NCI-H146 treated with DMSO at 0.1 percent for 48 hours (cell line): ENCODE data around the gene ADGRG6.

Source experiments
- DNase-seq: peaks from one replicate; lab custom pipeline; 2025; ENCODE audit not compliant: unreplicated experiment; lab: John Stamatoyannopoulos, UW

The ADGRG6 gene

GRCh38 chr6:142320366-142320765 lies 18.6 kb downstream of the ADGRG6 start:
- DNase-seq = no peak

DNA sequence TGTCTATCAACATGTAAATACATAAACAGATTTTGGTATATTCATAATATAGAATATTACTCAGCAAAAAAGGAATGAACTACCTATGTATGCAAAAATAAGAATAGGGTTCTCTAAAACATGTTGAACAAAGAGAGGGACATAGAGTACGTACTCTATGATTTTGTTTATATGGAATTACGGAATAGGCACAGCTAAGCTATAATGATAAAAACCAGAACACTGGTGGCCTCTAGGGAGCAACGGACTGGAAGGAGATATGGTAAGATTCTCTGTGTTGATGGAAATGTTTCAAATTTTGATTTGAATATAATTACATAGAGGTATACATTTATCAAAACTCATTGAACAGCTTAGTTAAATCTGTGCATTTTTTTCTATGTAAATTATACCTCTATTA lies 19.6 kb downstream of the ADGRG6 start:
- no peak for DNase-seq

GRCh38 chr6:142322066-142322465 lies 20.3 kb downstream of the ADGRG6 start:
- DNase-seq = no peak

GRCh38 chr6:142322504-142323198 lies 20.8 kb downstream of the ADGRG6 start:
- DNase-seq = no peak

GRCh38 chr6:142323377-142323776 lies 21.6 kb downstream of the ADGRG6 start:
- no peak for DNase-seq

DNA sequence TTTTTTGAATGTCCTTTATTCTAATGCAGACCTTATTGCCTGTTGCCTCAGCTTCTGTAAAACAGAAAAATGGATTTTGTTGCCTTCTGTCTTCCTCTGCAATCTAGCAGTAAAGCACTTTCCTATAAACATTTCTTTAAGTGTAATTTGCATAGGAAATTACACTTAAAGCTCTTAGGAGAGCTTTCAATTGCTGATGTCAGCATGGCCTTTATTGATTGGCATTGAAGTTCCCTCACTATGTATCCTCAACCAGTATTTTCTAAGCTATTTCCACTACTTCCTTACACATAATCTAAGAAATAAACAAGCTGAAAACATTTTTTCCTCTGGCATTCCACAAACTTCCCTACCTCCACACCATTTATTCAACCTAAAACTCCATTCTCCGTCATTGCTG lies 22.3 kb downstream of the ADGRG6 start:
- DNase-seq = no peak

GRCh38 chr6:142325111-142325510 lies 23.3 kb downstream of the ADGRG6 start:
- DNase-seq = no peak

DNA sequence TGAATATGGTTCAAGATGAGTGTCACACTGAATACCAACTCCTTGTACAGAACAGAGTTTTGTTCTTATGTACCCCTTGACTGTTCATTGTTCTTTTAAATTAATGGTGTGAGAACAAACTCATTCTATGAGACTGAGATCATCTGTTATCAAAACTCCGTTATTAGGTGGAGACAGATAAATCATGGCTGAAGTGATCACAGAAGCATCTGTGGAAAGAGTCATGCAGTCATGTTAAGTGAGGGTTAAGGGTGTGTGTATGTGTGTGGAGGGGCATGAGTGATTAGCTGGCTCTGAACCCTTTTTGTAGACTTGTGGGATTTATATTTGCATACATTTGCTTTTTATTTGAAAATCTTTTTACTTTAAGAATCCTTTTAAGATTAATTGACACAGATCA lies 24.7 kb downstream of the ADGRG6 start:
- no peak for DNase-seq

GRCh38 chr6:142328070-142328469 lies 26.3 kb downstream of the ADGRG6 start:
- DNase-seq = no peak

- DNase-seq = no peak
Observed at GRCh38 chr6:142329486-142330113, 27.8 kb downstream of the ADGRG6 start.

- no peak for DNase-seq
Observed at GRCh38 chr6:142331075-142331551, 29.3 kb downstream of the ADGRG6 start.

GRCh38 chr6:142331601-142332000 lies 29.8 kb downstream of the ADGRG6 start:
- DNase-seq = no peak

GRCh38 chr6:142332393-142333098 lies 30.7 kb downstream of the ADGRG6 start:
- DNase-seq = no peak

DNA sequence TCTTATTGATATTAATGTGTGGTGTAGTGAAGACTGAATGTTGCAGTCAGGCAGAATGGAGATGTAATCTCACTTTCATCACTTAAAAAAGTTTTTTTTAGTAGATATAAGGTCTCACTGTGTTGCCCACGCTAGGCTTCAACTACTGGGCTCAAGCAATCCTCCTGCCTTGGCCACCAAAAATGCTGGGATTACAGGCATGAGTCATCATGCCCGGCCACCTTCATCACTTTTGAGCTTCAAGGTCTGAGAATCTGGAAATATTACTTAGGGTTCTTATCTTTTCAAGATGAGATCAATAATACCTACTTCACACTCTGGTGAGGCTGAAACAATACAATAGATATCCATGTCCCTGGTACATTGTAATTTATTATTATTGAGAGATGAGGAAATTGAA lies 31.6 kb downstream of the ADGRG6 start:
- DNase-seq = no peak

DNA sequence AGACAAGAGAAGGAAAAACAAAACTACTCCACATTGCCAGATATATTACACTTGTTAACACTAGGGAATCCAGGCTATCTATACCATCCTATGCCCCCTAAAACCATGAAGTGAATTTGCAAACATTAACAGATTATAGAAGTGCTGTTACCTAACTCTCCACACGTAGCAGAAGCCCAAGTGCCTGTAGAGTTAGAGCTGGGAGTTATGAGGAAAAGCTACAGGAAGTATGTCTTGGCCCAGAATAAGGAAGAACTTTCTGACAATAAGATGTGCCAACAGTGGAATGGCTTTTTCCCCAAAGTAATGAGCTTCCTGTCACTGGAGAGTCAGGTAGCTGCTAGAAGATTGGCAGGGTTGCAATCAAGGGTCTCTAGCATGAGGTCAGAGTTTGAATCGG lies 32.5 kb downstream of the ADGRG6 start:
- no peak for DNase-seq

- DNase-seq = no peak
Observed at GRCh38 chr6:142335415-142335814, 33.6 kb downstream of the ADGRG6 start.

GRCh38 chr6:142336183-142336582 lies 34.4 kb downstream of the ADGRG6 start:
- DNase-seq = no peak

- DNase-seq = no peak
Observed at GRCh38 chr6:142336787-142337186, 35.0 kb downstream of the ADGRG6 start.

- DNase-seq = no peak
Observed at GRCh38 chr6:142339113-142339512, 37.3 kb downstream of the ADGRG6 start.

GRCh38 chr6:142339968-142340658 lies 38.3 kb downstream of the ADGRG6 start:
- DNase-seq = no peak

DNA sequence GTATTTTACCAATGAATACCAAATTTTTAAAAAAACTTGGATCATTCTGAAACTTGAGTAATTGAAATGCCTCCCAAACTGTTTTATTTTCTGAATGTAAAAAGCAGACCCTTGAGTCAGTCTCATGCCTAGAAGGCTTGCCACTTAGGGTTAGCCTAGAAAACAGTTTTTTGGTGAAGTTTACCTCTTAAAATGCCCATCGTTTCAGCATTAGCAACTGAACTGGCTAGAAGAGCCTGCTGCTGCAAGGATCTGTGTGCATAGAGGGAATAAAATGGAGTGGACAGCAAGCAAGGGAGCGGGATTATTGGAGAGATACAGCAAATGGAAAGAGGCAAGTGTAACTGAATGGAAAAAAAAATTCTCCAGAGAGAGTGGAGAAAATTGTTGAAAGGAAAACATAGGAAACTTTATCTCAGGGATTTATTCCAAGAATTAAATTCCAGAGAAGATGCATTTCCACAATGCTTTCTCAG lies 40.1 kb downstream of the ADGRG6 start:
- DNase-seq = no peak
